Endodermal cell (in vitro differentiated cells): ENCODE results near the gene RDH13. TPM values are rescaled to one million over a fixed set of nuclear protein-coding genes. Genes with fewer than 3 reads are reported as not detected.
"Not testable (repeated sequence)": the region's sequence is repeated elsewhere in the genome, so short reads cannot be mapped to it uniquely, and the experiment has no call there.

ENCODE experiments used
- DNase-seq: peaks from one replicate; pipeline ENCODE4 v3.0.0-alpha.2; 2017
- H3K27ac ChIP-seq: 2 replicates; pipeline ENCODE4 v1.5.1; 2013; ENCODE audit warnings: mild to moderate bottlenecking, low read depth, low read length, moderate library complexity
- H3K27me3 ChIP-seq: 2 replicates; pipeline ENCODE4 v1.6.1; 2013; ENCODE audit warnings: mild to moderate bottlenecking, low read length, moderate library complexity; ENCODE audit not compliant: insufficient read depth, control insufficient read depth, poor library complexity, severe bottlenecking
- H3K36me3 ChIP-seq: 2 replicates; pipeline ENCODE4 v1.7.0; 2013; ENCODE audit warnings: mild to moderate bottlenecking, low read length, moderate library complexity; ENCODE audit not compliant: control insufficient read depth, insufficient read depth
- H3K4me1 ChIP-seq: one replicate; pipeline ENCODE4 v1.7.0; 2013; ENCODE audit warnings: low read length; ENCODE audit not compliant: control insufficient read depth, insufficient read depth
- H3K4me3 ChIP-seq: 2 replicates; pipeline ENCODE4 v1.5.1; 2013; ENCODE audit warnings: mild to moderate bottlenecking, low read length, moderate library complexity
- H3K9ac ChIP-seq: 2 replicates; pipeline ENCODE4 v1.6.1; 2013; ENCODE audit warnings: mild to moderate bottlenecking, low read length, moderate library complexity; ENCODE audit not compliant: poor library complexity, severe bottlenecking; ENCODE audit errors: extremely low read depth
- H3K9me3 ChIP-seq: 2 replicates; pipeline ENCODE4 v1.6.1; 2013; ENCODE audit warnings: mild to moderate bottlenecking, low read length, moderate library complexity; ENCODE audit not compliant: control insufficient read depth
- H3K27ac Mint-ChIP-seq: 2 replicates; pipeline ENCODE4 v1.8.0; 2020; ENCODE audit warnings: mixed read lengths
- H3K27me3 Mint-ChIP-seq: 2 replicates; pipeline ENCODE4 v1.8.0; 2021; ENCODE audit warnings: mild to moderate bottlenecking, mixed read lengths; ENCODE audit not compliant: insufficient read depth
- H3K36me3 Mint-ChIP-seq: 2 replicates; pipeline ENCODE4 v1.8.0; 2020; ENCODE audit warnings: low read depth, mixed read lengths
- H3K4me1 Mint-ChIP-seq: 2 replicates; pipeline ENCODE4 v1.8.0; 2020; ENCODE audit warnings: mixed read lengths
- H3K4me3 Mint-ChIP-seq: 2 replicates; pipeline ENCODE4 v1.8.0; 2020; ENCODE audit warnings: mild to moderate bottlenecking, moderate library complexity, mixed read lengths
- H3K9me3 Mint-ChIP-seq: 2 replicates; pipeline ENCODE4 v1.8.0; 2020; ENCODE audit warnings: mild to moderate bottlenecking, mixed read lengths
- WGBS, 2 experiments: methylation state at CpG; one replicate each; pipeline versions ENCODE4 v1.1.5 to v1.1.7; 2013; ENCODE audit warnings: missing lambda C conversion rate in 2 of 2, mixed read lengths in 1 of 2; ENCODE audit not compliant: insufficient coverage in 1 of 2, insufficient read length in 1 of 2; 5-methylcytosine and 5-hydroxymethylcytosine counted together
- total RNA-seq, 2 donors: library from RNA; stranded (reverse); fragmentation: NEBNext Ultra II Directional in 1 of 2; extraction: Animal tissue kit (Norgen Biotek cat#: 25700) in 1 of 2; gene quantifications; 2 replicates in 1 of 2; 3 replicates in 1 of 2; pipeline ENCODE4 v1.2.1, GENCODE V29; 2021
- TF ChIP-seq, protein P1 (sequence below): fragments of 200-600 bp; sonication (generic); conservative IDR thresholded peaks from 2 replicates; pipeline ENCODE4 v1.5.0; 2021; ENCODE audit warnings: antibody characterized with exemption, mild to moderate bottlenecking

The RDH13 gene
- total RNA-seq, 2 donors from 2014 or later = 20.6 to 39.0 TPM

DNA sequence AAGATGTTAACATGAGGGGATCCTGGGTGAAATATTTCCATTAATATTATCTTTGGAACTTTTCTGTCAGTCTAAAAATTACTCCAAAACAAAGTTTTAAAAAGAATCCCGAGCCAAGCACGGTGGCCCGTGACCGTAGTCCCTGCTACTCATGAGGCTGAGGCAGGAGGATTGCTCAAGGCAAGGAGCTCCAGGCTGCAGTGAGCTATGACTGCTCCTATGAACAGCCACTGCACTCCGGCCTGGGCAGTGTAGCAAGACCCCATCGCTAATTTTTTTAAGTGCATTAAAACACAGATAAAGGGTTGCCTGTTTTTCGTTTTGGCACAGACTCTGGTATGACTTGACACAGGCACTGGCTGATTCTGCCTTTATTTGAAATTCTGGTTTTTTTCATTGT, 31.8 kb downstream of the RDH13 start:
- H3K9ac ChIP-seq = no peak overlapping the region
- H3K27ac Mint-ChIP-seq = no peak overlapping the region
- TF ChIP-seq, protein P1, sequence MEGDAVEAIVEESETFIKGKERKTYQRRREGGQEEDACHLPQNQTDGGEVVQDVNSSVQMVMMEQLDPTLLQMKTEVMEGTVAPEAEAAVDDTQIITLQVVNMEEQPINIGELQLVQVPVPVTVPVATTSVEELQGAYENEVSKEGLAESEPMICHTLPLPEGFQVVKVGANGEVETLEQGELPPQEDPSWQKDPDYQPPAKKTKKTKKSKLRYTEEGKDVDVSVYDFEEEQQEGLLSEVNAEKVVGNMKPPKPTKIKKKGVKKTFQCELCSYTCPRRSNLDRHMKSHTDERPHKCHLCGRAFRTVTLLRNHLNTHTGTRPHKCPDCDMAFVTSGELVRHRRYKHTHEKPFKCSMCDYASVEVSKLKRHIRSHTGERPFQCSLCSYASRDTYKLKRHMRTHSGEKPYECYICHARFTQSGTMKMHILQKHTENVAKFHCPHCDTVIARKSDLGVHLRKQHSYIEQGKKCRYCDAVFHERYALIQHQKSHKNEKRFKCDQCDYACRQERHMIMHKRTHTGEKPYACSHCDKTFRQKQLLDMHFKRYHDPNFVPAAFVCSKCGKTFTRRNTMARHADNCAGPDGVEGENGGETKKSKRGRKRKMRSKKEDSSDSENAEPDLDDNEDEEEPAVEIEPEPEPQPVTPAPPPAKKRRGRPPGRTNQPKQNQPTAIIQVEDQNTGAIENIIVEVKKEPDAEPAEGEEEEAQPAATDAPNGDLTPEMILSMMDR = no peak
- no peaks in the 10 kb centered on the region for H3K27me3 ChIP-seq
- no peak overlapping the region for H3K4me3 ChIP-seq
- no peaks in the 10 kb centered on the region for H3K4me1 Mint-ChIP-seq
- H3K27me3 Mint-ChIP-seq = no peaks in the 10 kb centered on the region
- H3K9me3 ChIP-seq = peaks cover under 1% of the 10 kb centered on the region
- no peak for DNase-seq
- H3K36me3 Mint-ChIP-seq = peaks cover 18% of the 10 kb centered on the region
- H3K36me3 ChIP-seq = peaks cover 59% of the 10 kb centered on the region
- no peak overlapping the region for H3K4me3 Mint-ChIP-seq
- no peaks in the 10 kb centered on the region for H3K9me3 Mint-ChIP-seq
- H3K4me1 ChIP-seq = no peaks in the 10 kb centered on the region
- H3K27ac ChIP-seq = no peak overlapping the region
- 92 to 97% methylated on average over 6 to 7 of the region's 7 CpGs for WGBS, 2 experiments

DNA sequence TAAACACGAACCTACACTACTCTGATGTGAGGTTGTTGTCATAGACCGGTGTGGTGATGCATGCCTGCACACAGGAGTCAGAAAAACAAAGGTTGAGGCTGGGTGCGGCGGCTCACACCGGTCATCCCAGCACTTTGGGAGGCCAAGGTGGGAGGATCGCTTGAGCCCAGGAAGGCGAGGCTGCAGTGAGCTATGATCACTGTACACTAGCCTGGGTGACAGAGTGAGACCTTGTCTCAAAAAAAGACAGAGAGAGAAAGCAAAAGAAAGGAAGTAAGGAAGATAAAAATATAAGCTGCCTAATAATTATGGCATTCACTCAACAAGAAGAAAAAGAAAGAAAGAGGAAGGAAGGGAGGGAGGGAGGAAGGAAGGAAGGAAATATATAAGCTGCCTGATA, 34.2 kb downstream of the RDH13 start:
- 90 to 93% methylated on average over 7 of the region's 7 CpGs for WGBS, 2 experiments
- H3K4me3 ChIP-seq = no peak overlapping the region
- TF ChIP-seq, protein P1 = no peak
- DNase-seq = no peak
- Mint-ChIP-seq H3K4me3 (no peak overlapping the region), H3K9me3 (no peaks in the 10 kb centered on the region), H3K36me3 (peaks cover 21% of the 10 kb centered on the region), H3K4me1 (no peaks in the 10 kb centered on the region), H3K27me3 (no peaks in the 10 kb centered on the region), H3K27ac (no peak overlapping the region)
- H3K27me3 ChIP-seq = no peaks in the 10 kb centered on the region
- H3K27ac ChIP-seq = no peak overlapping the region
- H3K36me3 ChIP-seq = peaks cover 66% of the 10 kb centered on the region
- H3K9ac ChIP-seq = no peak overlapping the region
- peaks cover 5% of the 10 kb centered on the region for H3K9me3 ChIP-seq
- no peaks in the 10 kb centered on the region for H3K4me1 ChIP-seq

DNA sequence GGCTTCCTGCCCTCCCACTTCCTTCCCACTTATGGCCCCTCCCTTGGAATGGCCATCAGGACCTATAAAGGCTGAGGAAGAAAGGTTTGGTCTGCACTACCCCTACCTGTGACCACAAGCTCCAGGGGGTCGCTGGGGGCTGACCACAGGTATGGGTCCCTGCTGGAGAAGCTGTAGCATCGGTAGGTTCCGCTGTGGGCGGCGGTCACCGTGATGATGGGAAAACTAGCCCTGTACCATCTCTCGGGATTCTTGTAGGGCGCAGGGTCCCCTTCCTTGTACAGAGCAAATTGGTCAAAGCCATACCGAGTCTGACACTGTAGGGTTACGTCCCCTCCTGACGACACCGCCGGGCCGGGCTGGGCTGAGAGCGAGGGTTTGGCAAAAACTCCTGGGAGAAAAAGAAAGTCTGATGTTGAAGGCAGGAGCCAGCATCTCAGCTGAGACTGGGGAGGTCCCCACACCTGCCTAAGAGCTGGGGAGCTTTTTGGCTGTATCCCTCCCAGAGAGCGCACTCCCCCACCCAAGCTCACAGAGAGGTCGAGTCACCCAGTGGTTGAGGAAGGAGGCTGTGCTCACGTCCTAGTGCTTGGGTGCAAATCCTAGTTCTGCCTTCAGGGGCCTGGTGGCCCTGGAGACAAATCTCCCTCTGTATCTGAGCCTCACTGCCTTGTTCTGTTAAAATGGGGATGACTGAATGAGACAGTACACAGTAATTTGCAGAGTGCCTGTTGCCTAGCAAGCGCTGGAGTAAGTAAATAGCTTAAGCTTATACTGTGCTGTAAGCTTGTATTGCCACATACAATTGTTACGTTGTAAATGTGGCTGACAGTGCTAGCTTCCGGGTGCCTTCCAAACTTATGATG, 35.2 kb downstream of the RDH13 start:
- Mint-ChIP-seq H3K9me3 (no peaks in the 10 kb centered on the region), H3K27ac (no peak overlapping the region), H3K4me3 (no peak overlapping the region), H3K4me1 (no peaks in the 10 kb centered on the region), H3K36me3 (peaks cover 27% of the 10 kb centered on the region), H3K27me3 (no peaks in the 10 kb centered on the region)
- WGBS, 2 experiments = 93 to 97% methylated on average over 18 to 21 of the region's 21 CpGs
- no peak overlapping the region for H3K9ac ChIP-seq
- H3K4me3 ChIP-seq = no peak overlapping the region
- peaks cover 73% of the 10 kb centered on the region for H3K36me3 ChIP-seq
- no peaks in the 10 kb centered on the region for H3K27me3 ChIP-seq
- peaks cover 5% of the 10 kb centered on the region for H3K9me3 ChIP-seq
- TF ChIP-seq, protein P1 = no peak
- no peak overlapping the region for H3K27ac ChIP-seq
- DNase-seq = no peak
- no peaks in the 10 kb centered on the region for H3K4me1 ChIP-seq

DNA sequence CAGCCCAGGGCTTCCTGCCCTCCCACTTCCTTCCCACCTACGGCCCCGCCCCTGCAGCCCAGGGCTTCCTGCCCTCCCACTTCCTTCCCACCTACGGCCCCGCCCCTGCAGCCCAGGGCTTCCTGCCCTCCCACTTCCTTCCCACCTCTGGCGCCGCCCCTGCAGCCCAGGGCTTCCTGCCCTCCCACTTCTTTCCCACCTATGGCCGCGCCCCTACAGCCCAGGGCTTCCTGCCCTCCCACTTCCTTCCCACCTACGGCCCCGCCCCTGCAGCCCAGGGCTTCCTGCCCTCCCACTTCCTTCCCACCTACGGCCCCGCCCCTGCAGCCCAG, 35.8 kb downstream of the RDH13 start:
- H3K9ac ChIP-seq, H3K4me1 Mint-ChIP-seq, H3K4me1 ChIP-seq, H3K27ac ChIP-seq, DNase-seq, H3K27ac Mint-ChIP-seq, H3K27me3 ChIP-seq, H3K27me3 Mint-ChIP-seq, H3K4me3 Mint-ChIP-seq, H3K9me3 Mint-ChIP-seq, H3K4me3 ChIP-seq, H3K9me3 ChIP-seq: not testable (repeated sequence)
- H3K36me3 ChIP-seq = peaks cover 69% of the 10 kb centered on the region
- H3K36me3 Mint-ChIP-seq = peaks cover 29% of the 10 kb centered on the region
- whole genome bisulfite sequencing, 2 experiments = no CpG with 5 or more reads among the region's 12 CpGs
